MCF 10A (cell line): ENCODE results near the gene C4orf17. TPM values are rescaled to one million over a fixed set of nuclear protein-coding genes. Genes with fewer than 3 reads are reported as not detected.
"Not testable (repeated sequence)": the region's sequence is repeated elsewhere in the genome, so short reads cannot be mapped to it uniquely, and the experiment has no call there.

Experiments used
- BruUV-seq: library from RNA; stranded (reverse); fragments of 400-500 nt; replicated peaks from 2 replicates; lab custom pipeline; 2021; lab: Mats Ljungman, UMichigan
- CTCF ChIA-PET: fragments of 300-600 bp; sonication (Branson Sonifier 250); formaldehyde crosslinking; extraction: SDS; loops from one replicate; lab custom pipeline; 2021; ENCODE audit warnings: antibody characterized with exemption, inconsistent platforms; lab: Yijun Ruan, JAX
- POLR2A ChIA-PET: fragments of 300-600, 350-650 bp; sonication (Branson Sonifier 250); formaldehyde crosslinking; extraction: SDS; loops from one replicate; lab custom pipeline; 2020; ENCODE audit warnings: antibody characterized with exemption, inconsistent platforms; lab: Yijun Ruan, JAX
- DNase-seq: peaks from one replicate; pipeline ENCODE4 v3.0.0-alpha.2; 2018; ENCODE audit not compliant: unreplicated experiment
- H3K27ac Mint-ChIP-seq: one replicate; pipeline ENCODE4 v1.8.0; 2022; ENCODE audit warnings: mild to moderate bottlenecking, low read depth, mixed read lengths; ENCODE audit not compliant: unreplicated experiment
- H3K27me3 Mint-ChIP-seq: one replicate; pipeline ENCODE4 v1.8.0; 2022; ENCODE audit warnings: mixed read lengths; ENCODE audit not compliant: insufficient read depth, unreplicated experiment
- H3K36me3 Mint-ChIP-seq: one replicate; pipeline ENCODE4 v1.8.0; 2022; ENCODE audit warnings: mild to moderate bottlenecking, moderate library complexity, mixed read lengths; ENCODE audit not compliant: insufficient read depth, unreplicated experiment
- H3K4me1 Mint-ChIP-seq: one replicate; pipeline ENCODE4 v1.8.0; 2022; ENCODE audit warnings: mixed read lengths; ENCODE audit not compliant: insufficient read depth, unreplicated experiment
- H3K4me3 Mint-ChIP-seq: one replicate; pipeline ENCODE4 v1.8.0; 2022; ENCODE audit warnings: mild to moderate bottlenecking, moderate library complexity, mixed read lengths; ENCODE audit not compliant: unreplicated experiment
- H3K9me3 Mint-ChIP-seq: one replicate; pipeline ENCODE4 v1.8.0; 2022; ENCODE audit warnings: mixed read lengths; ENCODE audit not compliant: unreplicated experiment
- intact Hi-C: fragments of 100-400 bp; cut with micrococcal nuclease; formaldehyde crosslinking; loops from 2 replicates; pipeline ENCODE4 v1.14.1; 2022
- total RNA-seq: library from RNA; stranded (reverse); gene quantifications from 2 replicates; pipeline ENCODE4 v1.2.3, GENCODE V29; 2022
- TF ChIP-seq, protein P1 (sequence below): fragments of 200-600 bp; IDR thresholded peaks from one replicate; pipeline ENCODE4 v1.8.0; 2022; ENCODE audit warnings: antibody characterized with exemption, mild to moderate bottlenecking; ENCODE audit not compliant: unreplicated experiment

The C4orf17 gene
- total RNA-seq, 1 experiment from 2014 or later: not detected

DNA sequence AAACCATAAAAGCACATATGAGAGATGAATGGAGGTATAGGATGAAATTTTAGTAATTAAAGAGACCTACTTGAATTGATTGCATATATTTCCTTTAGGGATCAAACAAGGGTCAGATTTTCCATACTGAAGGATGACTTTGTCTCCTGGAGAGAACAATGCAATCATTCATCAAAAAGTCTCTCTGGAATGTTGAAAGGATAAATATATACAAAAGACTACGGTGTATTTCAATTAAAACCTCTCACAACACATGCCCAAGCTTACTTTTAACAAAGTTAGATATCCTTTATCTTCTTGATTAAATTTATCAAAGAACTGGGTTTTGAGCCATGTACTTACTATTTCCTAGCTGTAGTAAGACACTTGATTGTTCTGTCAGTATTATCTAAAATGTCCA is 38.9 kb upstream of the C4orf17 start:
- intact Hi-C loops: no loop called here
- H3K9me3 Mint-ChIP-seq: no peaks in the 10 kb centered on the region
- DNase-seq: no peak
- H3K36me3 Mint-ChIP-seq: no peaks in the 10 kb centered on the region
- H3K27ac Mint-ChIP-seq: no peak overlapping the region
- no TSS peak for BruUV-seq
- H3K4me1 Mint-ChIP-seq: no peaks in the 10 kb centered on the region
- TF ChIP-seq, protein P1, sequence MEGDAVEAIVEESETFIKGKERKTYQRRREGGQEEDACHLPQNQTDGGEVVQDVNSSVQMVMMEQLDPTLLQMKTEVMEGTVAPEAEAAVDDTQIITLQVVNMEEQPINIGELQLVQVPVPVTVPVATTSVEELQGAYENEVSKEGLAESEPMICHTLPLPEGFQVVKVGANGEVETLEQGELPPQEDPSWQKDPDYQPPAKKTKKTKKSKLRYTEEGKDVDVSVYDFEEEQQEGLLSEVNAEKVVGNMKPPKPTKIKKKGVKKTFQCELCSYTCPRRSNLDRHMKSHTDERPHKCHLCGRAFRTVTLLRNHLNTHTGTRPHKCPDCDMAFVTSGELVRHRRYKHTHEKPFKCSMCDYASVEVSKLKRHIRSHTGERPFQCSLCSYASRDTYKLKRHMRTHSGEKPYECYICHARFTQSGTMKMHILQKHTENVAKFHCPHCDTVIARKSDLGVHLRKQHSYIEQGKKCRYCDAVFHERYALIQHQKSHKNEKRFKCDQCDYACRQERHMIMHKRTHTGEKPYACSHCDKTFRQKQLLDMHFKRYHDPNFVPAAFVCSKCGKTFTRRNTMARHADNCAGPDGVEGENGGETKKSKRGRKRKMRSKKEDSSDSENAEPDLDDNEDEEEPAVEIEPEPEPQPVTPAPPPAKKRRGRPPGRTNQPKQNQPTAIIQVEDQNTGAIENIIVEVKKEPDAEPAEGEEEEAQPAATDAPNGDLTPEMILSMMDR: no peak
- ChIA-PET POLR2A (interaction anchor here (0.7 kb wide), 1 partner anchor 403 kb away, joined by 3 read pairs; no protein-coding TSS in a partner anchor), CTCF (no interaction called here)
- H3K27me3 Mint-ChIP-seq: no peaks in the 10 kb centered on the region
- no peak overlapping the region for H3K4me3 Mint-ChIP-seq

DNA sequence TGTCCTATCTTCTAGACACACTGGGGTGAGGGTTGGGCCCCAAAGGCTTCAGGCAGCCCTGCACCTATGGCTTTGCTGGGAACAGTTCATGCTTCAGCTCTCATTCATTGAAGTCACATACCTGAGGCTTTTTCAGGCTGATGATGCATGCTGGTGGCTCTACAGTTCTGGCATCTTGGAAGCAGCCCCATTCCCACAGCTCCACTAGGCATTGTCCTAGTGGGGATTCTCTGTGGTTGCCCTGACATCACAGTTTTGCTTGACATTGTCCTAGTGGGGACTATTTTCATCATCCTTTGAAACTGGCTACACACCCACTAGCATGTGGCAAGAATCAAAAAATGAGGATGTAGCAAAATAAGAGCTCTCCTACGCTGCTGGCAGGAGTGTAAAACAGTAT is 37.7 kb upstream of the C4orf17 start:
- H3K27me3 Mint-ChIP-seq: no peaks in the 10 kb centered on the region
- no peak for DNase-seq
- intact Hi-C loops: no loop called here
- no peaks in the 10 kb centered on the region for H3K9me3 Mint-ChIP-seq
- H3K4me1 Mint-ChIP-seq: no peaks in the 10 kb centered on the region
- CTCF ChIA-PET: interaction anchor here (0.6 to 3.2 kb wide), 2 partner anchors 10 to 70 kb away, joined by 3 to 23 read pairs; no protein-coding TSS in a partner anchor
- no peak overlapping the region for H3K4me3 Mint-ChIP-seq
- POLR2A ChIA-PET: no interaction called here
- H3K27ac Mint-ChIP-seq: no peak overlapping the region
- H3K36me3 Mint-ChIP-seq: no peaks in the 10 kb centered on the region
- TF ChIP-seq, protein P1: no peak
- BruUV-seq: no TSS peak

DNA sequence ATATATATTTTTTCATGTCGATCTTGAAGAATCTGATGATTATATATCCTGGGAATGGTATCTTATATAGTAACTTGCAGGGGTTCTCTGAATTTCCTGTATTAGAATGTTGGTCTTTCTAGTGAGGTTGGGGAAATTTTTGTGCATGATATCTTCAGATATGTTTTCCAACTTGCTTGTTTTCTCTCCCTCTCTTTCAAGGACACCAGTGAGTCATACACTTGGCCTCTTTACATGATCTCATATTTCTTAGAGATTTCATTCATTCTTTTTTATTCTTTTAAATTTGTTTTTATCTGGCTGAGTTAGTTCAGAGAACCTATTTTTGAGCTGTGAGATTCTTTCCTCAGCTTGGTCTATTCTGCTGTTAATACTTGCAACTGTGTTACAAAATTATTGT is 27.2 kb upstream of the C4orf17 start:
- ChIA-PET CTCF (no interaction called here), POLR2A (no interaction called here)
- peak; percentile 8 for DNase-seq
- H3K36me3 Mint-ChIP-seq: no peaks in the 10 kb centered on the region
- intact Hi-C loops: no loop called here
- no peaks in the 10 kb centered on the region for H3K4me1 Mint-ChIP-seq
- TF ChIP-seq, protein P1: no peak
- BruUV-seq: no TSS peak
- H3K27ac Mint-ChIP-seq: no peak overlapping the region
- H3K27me3 Mint-ChIP-seq: no peaks in the 10 kb centered on the region
- H3K9me3 Mint-ChIP-seq: peaks cover 5% of the 10 kb centered on the region
- no peak overlapping the region for H3K4me3 Mint-ChIP-seq

DNA sequence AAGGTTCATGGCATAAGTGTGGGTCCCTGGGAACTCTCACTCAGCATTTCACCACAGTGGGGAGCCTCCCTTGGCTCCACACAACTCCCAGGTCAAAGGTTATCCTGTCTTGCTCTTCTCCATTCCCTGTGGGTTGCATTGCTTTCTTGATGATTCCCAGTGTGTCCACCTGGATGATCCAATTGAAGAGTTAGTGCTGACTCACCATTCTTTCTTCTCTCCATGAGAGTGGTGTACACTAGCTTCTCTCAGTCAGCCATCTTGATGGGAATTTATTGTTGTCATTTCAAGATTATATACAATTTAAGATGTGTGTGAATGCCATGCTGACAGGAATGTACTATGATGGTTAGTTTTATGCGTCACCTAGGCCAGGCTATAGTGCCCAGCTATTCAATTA is 25.6 kb upstream of the C4orf17 start:
- TF ChIP-seq, protein P1: no peak
- POLR2A ChIA-PET: no interaction called here
- intact Hi-C loops: no loop called here
- BruUV-seq: no TSS peak
- no peak for DNase-seq
- no peak overlapping the region for H3K4me3 Mint-ChIP-seq
- H3K27ac Mint-ChIP-seq: no peak overlapping the region
- H3K9me3 Mint-ChIP-seq: peaks cover 5% of the 10 kb centered on the region
- CTCF ChIA-PET: no interaction called here
- H3K27me3 Mint-ChIP-seq: no peaks in the 10 kb centered on the region
- no peaks in the 10 kb centered on the region for H3K4me1 Mint-ChIP-seq
- no peaks in the 10 kb centered on the region for H3K36me3 Mint-ChIP-seq

DNA sequence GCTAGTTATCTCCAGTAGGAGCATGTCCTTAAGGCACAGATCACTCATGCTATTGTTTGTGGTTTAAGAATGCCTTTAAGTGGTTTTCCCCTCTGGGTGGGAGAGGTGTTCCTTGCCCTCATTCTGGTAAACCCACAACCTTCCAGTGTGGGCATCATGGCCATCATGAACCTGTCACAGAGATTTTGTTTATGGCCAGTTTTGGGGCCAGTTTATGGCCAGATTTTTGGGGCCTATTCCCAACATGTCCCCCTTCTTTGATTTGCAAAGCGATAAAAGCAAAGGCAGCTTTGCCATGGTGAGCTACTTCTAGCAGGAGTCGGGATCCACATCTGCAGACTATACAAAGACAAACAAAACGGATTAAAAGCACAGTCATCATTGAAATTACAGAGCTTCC is 24.2 kb upstream of the C4orf17 start:
- intact Hi-C loops, H3K27ac Mint-ChIP-seq, DNase-seq, CTCF ChIA-PET, BruUV-seq, POLR2A ChIA-PET, H3K9me3 Mint-ChIP-seq, H3K4me1 Mint-ChIP-seq, H3K4me3 Mint-ChIP-seq, H3K27me3 Mint-ChIP-seq, H3K36me3 Mint-ChIP-seq: not testable (repeated sequence)
